GM18858 (cell line): Measurements from ENCODE around the gene FAM13A.

ENCODE experiments used
- ATAC-seq: cut with Tn5 transposase; IDR thresholded peaks from one replicate; pipeline ENCODE4 v1.9.1; 2021; ENCODE audit not compliant: unreplicated experiment

The FAM13A gene

DNA sequence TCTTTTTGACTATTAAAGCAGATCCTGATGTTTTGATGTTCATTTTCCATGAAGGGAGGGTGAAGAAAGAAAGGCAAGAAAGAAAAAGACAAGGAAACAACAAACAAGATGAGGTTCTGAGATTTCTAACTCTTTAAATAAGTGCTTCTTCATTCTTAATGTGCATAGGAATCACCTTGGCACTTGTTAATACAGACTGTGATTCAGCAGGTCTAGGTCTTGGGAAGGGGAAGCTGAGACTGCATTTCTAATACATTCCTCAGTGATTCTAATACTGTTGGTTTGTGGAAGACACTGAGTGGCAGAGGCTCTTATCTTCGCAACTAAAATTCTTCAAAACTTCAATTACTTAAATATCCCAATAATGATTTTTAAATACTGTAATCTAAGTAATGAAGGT, 264.2 kb downstream of the FAM13A start:
- ATAC-seq = no peak

DNA sequence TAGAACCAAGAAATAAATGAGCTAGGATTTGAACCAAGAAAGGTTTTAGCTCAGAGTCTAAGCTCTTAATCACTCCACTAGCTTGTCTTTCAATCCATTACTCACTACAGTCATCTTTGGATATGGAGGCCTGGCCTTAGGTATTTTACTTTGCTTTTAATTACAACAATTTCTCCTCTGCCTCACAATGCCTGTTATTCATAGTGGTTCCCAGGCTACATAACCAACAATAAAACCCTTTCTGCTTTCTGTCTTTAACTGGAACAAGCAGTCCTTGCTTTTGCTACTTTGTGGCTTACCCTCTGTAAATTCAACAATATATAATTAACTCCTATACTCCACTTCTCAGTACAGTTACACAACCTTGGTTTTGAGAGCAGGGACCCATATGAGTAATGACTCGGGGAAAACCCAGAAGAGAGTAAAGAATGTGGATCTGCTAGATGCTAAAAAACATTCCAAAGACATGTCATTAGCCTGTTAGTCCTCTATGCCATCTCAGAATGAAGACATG, 264.7 kb downstream of the FAM13A start:
- ATAC-seq = peak; percentile 82

DNA sequence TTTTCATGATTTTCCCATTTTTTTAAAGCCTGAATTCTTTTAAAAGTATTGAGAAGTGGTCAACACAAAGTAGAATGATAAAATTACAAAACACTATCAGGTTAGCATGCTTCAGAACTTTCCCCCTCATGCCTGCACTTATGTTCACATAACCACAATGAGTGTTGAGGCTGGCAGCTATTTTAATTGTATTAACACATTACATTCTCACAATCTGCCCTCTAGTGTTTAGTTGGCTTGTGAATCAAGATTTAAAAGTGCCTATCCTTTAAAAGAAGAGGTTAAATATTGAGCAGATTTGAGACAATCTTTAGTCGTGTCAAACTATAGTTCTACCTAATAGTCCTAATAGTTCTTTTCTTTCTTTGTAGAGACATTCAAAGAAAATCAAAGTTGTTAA, 265.7 kb downstream of the FAM13A start:
- no peak for ATAC-seq

DNA sequence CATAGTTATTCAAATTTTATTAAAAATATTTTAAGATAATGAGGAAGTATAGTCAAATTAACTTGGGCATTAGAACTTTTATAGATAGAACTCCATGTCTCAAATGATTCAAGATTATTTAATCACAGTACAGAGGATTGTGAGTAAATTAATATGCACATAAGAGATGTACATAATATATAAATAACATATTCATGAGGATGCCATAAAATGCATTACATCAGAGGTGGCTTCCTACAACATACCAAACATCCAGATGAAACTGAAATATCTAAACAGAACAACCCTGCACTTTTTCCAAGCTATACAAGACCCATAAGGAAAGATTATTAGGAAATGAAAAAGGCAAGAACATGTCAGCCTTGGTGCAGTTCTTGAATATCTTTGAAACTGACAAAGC, 268.1 kb downstream of the FAM13A start:
- no peak for ATAC-seq

DNA sequence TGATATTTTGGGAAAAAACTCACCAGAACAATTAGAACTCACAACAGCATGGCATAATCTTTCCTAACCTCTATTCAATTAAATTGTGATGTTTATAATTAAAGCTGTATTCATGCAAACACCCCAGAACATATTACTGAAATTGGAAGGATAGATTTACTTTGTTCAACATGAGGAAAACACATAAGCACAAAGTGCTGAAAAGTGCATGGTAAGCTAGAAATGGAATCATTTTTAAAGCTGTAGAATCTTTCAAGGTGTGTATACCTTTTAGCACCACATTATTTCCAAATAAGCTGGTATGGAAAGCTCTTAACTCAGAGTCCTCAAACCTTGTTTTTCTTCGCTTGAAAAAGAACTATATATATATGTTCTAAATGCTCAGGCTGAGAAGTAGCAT, 268.6 kb downstream of the FAM13A start:
- no peak for ATAC-seq

DNA sequence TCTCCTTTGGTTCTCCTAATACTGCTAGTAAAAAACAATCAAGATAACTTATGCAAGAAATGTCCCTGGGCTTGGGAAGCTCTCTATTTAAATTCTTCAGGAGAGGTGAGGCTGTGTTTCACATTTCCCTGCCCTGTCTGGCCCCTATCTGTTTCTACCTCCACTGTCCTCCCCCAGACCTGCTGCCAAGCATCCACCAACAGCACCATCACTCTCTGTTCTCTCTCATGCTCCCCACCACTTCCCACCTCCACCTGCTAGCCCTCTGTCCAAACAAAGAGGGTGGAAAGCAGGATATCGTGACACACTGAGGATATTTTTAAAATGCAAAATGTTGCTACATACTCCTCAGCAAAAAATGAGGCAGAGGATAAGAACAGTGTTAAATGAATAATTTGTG, 271.0 kb downstream of the FAM13A start:
- ATAC-seq = no peak

DNA sequence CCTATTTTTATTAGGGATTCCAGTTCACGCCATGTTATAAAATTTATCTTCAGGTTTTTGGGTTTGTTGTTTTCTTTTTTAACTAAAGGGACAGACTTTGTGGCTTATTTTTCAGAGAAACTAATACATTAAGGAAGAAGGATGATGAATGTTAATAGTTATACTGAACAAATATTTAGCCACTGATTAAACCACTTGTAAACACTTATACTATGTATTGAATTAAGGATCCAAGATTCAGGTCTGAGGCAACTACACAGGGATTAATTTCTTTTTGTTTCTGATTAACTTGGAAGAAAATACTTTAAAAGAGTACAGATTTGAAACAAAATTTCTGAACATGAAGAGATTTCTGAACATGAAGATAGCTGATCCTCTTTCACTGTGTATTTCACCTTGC, 276.6 kb downstream of the FAM13A start:
- ATAC-seq = no peak

DNA sequence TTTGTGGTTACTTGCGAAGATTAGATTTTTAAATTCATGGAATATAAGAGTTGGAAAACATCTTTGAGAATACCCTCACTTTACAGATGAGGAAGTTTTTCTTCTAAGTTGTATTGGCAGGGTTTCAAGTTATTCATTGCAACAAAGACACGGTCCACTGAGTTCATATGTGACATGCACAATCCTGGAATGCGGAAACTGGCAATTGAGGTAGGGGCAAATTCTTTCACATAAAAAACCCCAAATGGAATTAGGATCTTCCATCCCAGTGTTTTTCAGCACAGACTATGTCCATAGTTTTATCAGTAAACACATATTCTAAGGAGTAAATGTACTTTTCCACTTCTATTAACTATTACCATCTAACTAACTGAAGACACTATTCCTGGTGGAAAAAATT, 277.6 kb downstream of the FAM13A start:
- no peak for ATAC-seq

DNA sequence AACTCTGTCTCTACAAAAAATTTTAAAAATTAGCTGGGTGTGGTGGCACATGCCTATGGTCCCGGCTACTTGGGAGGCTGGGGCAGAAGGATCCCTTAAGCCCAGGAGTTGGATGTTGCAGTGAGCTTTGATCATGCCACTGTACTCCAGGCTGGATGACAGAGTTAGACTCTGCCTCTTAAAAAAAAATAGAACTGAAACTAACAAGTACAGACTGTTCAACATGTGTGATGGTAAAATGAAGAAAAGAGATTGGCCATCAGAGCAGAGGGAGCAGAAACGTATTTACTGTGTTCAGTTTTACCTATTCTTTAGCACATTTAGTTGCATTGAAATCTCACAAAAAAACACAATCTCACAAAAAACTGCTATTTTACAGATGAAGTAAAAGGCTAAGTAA, 281.5 kb downstream of the FAM13A start:
- ATAC-seq = peak; percentile 74

DNA sequence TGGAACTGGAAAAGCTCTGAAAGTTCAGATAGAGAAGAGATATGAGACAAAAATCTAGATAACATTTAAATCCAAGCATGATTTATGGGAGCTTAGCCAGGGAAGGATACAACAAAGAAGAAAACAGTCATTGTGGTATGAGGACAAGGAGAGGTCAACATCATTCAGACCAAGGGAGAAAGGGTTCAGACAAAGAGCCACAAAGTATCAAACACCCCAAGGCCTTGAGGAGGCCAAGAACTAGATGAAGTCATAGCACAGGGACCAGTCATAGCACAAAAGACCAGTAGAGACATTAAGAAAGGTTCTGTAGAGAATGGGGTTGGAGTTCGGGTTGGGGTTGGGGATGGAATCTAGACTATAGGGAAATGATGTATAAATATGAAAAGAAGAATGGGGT, 282.0 kb downstream of the FAM13A start:
- no peak for ATAC-seq

DNA sequence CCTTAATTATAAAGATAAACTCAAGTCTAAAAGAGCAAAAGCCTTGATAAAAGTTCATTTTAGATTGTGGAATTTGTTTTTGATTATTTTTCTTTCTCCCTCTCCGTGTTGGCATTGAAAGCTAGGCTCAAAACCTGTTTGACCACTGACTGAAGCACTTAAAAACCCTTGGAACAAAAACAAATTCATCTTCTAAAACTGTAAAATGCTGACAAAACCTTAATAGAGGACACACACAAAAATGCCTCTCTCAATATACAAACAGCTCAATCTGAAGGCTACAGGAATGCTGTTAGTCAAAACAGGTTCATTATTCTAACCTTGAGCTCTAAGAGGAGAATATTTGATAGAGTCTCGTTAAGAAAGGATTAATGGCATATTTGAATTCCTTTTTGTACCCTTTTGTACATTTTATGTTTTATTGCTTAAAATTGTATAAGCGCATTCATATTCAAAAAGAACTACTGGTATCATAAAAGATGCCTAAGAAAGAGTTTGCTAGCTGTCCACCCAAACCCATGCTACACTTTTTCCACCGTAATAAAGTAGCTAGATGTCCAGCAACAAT, 285.0 kb downstream of the FAM13A start:
- ATAC-seq = no peak

DNA sequence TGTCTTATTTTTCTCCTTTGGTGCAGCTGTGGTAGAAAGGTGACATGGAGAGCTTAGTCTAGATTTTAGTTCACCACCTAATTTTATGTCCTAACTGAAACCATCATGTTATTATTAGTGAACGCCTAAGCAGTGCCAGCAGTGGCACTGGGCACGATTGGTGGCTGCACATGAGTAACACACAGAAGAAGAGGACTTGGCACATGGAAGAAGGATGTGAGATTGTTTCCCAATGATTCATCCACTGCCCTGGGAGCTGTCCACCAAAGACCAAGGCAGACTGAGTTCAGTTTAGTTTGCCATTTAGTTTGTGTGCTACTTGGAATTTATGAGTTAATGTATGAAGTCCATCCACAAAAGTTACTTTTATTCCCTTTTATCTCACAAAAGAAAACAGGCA, 291.3 kb downstream of the FAM13A start:
- ATAC-seq = no peak

DNA sequence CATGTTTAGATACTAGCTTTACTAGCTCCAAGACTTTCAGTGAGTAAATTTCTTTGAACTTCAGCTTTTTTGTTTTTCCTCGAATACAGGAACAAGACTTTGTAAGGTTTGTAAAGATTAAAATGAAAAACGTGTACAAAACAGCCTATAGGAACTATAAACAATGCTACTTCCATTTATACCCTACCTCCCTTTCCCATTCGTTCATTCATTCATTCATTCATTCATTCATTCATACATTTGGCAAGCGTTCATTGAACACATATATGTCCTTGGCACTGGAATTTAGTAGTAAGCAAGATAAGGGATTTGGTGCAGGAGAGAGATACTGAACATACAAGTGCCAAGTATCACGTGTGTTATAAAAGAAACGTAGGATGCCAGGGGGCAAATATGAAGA, 293.9 kb downstream of the FAM13A start:
- ATAC-seq = no peak

DNA sequence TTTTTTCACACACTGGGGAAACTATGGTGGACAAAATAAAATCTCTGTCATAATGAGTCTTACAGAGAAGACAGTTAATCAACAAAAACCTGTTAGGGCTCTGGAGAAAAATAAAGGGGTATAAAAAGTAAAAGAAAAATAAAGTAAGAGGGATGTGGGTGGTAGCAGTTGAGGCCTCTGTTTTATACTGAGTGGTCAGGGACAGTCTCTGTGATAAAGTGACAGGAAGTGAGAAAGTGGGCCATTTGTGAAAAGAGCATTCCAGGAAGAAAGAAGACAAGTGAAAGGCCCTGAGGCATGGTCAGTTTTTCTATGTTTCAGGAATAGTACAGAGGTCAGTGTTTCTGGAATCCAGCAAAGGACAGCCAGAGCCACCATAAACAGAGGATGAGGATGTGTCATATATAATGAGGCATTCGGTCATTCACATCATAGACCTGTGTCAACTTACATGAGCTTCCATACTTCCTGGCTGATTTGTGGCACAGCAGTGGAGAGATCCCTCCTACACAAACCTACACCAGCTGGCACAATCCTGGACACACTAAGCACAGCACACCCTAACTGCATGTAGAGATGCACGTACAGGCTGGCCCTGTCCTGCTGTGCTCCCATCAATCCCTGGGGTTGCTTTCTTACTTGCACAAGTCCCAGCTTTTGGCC, 295.0 kb downstream of the FAM13A start:
- no peak for ATAC-seq

DNA sequence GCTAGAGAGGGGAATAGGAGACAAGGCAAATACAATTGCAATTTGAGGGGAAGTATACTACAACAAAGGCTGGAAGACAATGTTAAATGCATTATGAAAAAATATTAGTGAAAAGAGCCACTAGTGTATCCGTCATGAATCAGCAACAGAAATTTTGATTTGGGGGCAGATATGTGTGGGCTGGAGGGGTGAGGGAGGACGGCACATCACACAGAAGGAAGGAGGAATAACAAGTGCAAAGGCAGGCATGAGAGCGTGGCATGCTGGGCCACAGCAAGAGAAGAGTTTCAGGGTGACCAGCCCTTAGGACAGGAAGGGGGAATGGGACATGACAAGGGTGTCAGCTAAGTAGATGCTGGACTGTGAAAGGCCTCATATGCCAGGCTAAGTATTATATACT, 295.6 kb downstream of the FAM13A start:
- ATAC-seq = no peak

DNA sequence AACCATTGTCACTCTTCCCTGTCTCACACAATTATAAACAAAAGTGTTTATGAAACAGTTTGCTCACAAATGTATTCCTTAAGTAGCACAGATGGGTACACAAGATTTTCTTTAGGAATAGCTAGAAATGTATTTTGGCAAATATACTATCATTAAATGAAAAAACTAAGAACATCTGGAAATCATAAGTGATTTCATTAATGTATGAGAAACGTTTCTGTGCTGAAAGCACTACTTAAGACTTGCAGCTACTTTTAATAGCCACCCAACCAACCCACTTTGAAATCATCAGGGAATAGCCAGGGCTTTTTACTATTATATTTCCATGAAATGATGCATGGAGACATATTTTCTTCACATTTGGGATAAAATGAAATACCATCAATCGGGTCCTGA, 297.1 kb downstream of the FAM13A start:
- no peak for ATAC-seq

DNA sequence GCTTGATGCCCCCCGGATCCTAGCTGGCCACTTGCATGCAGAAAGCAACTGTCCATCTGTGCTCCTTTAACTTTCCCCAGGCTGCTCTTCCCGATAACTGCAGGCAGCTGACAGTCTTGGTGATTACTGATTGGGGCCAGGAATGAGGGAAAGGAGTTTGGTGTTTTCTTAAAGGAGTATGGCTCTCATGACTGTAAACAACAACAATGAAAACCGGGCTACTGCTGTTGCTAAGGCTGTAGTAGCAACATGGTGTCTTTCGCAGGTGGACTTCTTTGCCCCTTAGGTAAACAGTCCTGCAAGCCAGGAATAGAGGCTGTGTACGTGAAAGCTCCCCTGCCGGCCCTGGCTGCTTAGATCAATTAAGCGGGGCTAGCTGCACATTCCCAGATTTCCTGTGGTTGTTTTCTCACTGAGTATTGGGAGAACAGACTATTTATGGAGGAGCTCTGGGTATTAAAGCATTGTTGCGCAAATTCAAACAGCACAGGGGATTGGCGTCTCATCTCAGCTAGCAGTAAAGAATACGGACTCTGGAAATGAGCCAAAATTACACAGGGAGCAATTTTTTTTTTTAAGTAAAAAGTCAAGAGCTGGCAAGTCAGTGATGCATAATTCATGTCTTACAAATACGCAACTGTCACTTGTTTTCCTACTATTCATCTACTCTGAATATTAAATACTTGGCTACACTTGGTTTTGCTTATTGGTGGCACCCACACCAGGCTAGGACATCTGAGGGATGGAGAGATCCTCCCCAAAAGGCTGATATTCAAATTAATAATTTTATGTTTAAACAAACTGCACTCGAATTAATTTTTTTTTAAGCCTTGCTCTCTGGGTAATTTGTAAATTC, 297.7 kb downstream of the FAM13A start:
- ATAC-seq = no peak

DNA sequence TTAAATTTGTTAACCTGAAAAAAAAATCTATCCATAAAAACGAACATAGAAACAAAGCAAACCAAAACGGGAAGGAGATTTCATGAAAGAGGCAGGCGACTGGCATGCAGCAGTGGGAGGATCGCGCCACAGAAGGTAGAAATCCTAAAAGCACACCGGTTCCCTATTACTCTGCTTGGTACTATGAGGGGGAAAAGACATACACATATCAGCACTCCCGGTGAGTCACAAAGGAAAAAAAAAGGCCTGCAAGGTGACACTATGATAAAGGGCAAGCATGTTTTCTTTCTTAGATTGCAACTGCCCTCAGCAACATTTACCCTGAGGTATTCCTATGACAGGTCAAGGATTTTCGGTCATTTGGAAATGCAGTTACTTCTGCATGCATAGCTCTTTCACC, 298.7 kb downstream of the FAM13A start:
- no peak for ATAC-seq

DNA sequence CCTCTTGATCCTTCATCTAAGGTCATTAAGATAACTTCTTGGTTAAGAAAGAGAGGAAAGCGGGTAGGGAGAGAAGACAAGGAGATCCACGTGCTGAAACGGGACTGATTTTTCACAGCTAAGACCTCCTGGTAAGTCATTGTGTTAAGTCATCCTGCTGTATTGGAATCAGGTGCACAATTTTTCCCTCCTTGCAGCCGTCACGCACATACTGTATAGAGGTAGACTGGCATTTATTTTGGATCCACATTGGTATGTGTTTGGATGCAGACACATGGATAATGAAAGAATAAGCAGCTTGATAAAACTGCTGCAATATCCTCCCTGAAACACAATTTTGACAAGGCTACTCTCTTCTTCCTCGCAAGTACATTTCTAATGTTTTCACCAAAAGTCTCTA, 299.2 kb downstream of the FAM13A start:
- no peak for ATAC-seq

DNA sequence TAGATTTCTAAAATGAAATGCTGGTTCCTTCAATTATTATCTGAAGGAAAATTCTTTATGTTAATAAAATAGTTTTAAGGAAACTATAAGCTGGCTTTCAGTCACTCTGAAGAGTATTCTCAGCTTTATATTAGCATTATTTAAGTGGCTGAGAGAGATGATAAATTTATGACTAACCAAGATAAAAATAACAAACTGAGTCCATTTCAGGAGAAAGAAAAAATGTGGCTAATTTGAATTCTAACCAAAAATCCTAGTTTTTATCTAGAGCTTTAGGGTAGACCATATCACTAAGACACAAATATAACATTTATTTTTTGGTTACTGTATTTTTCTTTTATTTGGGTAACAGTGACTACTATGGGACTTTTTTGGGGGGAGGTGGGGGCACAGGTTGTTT, 299.9 kb downstream of the FAM13A start:
- no peak for ATAC-seq

DNA sequence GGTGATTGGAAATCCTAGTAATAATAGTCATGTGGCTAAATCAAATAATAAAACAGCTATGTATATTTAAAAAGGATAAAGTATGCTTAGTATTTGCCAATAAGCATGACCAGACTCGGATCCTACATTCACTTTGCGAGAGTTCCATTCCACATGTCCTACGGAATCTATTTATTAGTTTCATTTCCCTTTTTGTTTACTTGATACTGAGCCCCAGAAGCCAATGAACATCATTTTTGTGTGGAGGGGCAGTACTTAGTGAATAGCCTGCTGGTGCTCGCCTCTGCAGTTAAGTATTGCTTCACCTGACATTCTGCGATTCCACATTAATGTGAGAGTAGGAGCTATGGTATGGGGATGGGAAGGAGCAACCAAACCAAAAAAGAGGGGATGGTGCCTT, 300.8 kb downstream of the FAM13A start:
- no peak for ATAC-seq

DNA sequence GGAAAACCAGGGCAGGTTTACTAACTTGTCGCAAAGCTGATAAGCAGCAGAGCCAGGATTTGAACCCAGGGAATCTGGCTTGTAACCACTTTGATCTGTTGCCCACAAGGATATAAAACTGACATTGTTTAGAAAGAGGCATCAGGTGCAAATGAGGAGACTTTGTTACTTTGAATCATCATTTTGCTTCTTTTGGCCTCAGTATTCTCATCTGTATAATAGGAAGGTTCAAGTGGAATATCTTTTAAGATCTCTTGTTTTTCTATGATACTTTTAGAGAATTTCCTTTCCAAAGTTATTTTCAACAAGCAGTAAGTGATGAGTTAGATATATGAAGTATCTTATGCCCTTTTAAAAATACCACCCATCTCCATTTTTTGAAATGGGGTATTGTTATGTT, 301.5 kb downstream of the FAM13A start:
- no peak for ATAC-seq
